Measurements from ENCODE around the gene ZBED2. TPM values are rescaled to one million over a fixed set of nuclear protein-coding genes. Genes with fewer than 3 reads are reported as not detected.

ZBED2 gene
- total RNA-seq, 2 donors from 2014 or later: not detected

GRCh38 chr3:111605018-111605417 lies 9.9 kb upstream of the ZBED2 start:
- H3K27me3 ChIP-seq (replicated peaks; ENCODE audit: insufficient read depth): no peaks in the 10 kb centered on the region
- no peaks in the 10 kb centered on the region for H3K4me1 ChIP-seq (ENCODE audit: control insufficient read depth in 1 of 2, low read depth in 2 of 2)
- H3K9me3 ChIP-seq: no peaks in the 10 kb centered on the region
- H3K36me3 ChIP-seq: no peaks in the 10 kb centered on the region
- no peak for TF ChIP-seq CTCF (IDR thresholded peaks at IDR 0.05)
- H3K27ac ChIP-seq: no peak overlapping the region
- no peak for DNase-seq (ENCODE audit: low spot score)
- no peak for ATAC-seq (ENCODE audit: insufficient number of reproducible peaks, low FRiP score, low read depth)
- no peak overlapping the region for H3K4me3 ChIP-seq

GRCh38 chr3:111604119-111604518 lies 9.0 kb upstream of the ZBED2 start:
- no peak for TF ChIP-seq CTCF (IDR thresholded peaks at IDR 0.05)
- no peak overlapping the region for H3K27ac ChIP-seq
- no peaks in the 10 kb centered on the region for H3K9me3 ChIP-seq
- H3K36me3 ChIP-seq: no peaks in the 10 kb centered on the region
- H3K4me1 ChIP-seq (ENCODE audit: control insufficient read depth in 1 of 2, low read depth in 2 of 2): no peaks in the 10 kb centered on the region
- ATAC-seq (ENCODE audit: insufficient number of reproducible peaks, low FRiP score, low read depth) (no peak), DNase-seq (ENCODE audit: low spot score) (no peak)
- no peak overlapping the region for H3K4me3 ChIP-seq
- no peaks in the 10 kb centered on the region for H3K27me3 ChIP-seq (replicated peaks; ENCODE audit: insufficient read depth)

- Histone ChIP-seq H3K4me3 (no peak overlapping the region), H3K9me3 (no peaks in the 10 kb centered on the region), H3K36me3 (no peaks in the 10 kb centered on the region), H3K4me1 (ENCODE audit: control insufficient read depth in 1 of 2, low read depth in 2 of 2) (no peaks in the 10 kb centered on the region), H3K27me3 (replicated peaks; ENCODE audit: insufficient read depth) (no peaks in the 10 kb centered on the region), H3K27ac (no peak overlapping the region)
- ATAC-seq (ENCODE audit: insufficient number of reproducible peaks, low FRiP score, low read depth): no peak
- TF ChIP-seq CTCF (IDR thresholded peaks at IDR 0.05): no peak
- DNase-seq (ENCODE audit: low spot score): no peak
Observed at GRCh38 chr3:111603679-111604078, 8.5 kb upstream of the ZBED2 start.

- ATAC-seq (ENCODE audit: insufficient number of reproducible peaks, low FRiP score, low read depth): no peak
- H3K27me3 ChIP-seq (replicated peaks; ENCODE audit: insufficient read depth): no peaks in the 10 kb centered on the region
- no peak for DNase-seq (ENCODE audit: low spot score)
- H3K27ac ChIP-seq: no peak overlapping the region
- H3K9me3 ChIP-seq: no peaks in the 10 kb centered on the region
- H3K4me3 ChIP-seq: no peak overlapping the region
- H3K4me1 ChIP-seq (ENCODE audit: control insufficient read depth in 1 of 2, low read depth in 2 of 2): no peaks in the 10 kb centered on the region
- no peak for TF ChIP-seq CTCF (IDR thresholded peaks at IDR 0.05)
- no peaks in the 10 kb centered on the region for H3K36me3 ChIP-seq
Observed at GRCh38 chr3:111601810-111602209, 6.7 kb upstream of the ZBED2 start.

- Histone ChIP-seq H3K9me3 (no peaks in the 10 kb centered on the region), H3K27ac (no peak overlapping the region), H3K4me1 (ENCODE audit: control insufficient read depth in 1 of 2, low read depth in 2 of 2) (no peaks in the 10 kb centered on the region), H3K36me3 (no peaks in the 10 kb centered on the region), H3K27me3 (replicated peaks; ENCODE audit: insufficient read depth) (no peaks in the 10 kb centered on the region), H3K4me3 (no peak overlapping the region)
- DNase-seq (ENCODE audit: low spot score) (no peak), ATAC-seq (ENCODE audit: insufficient number of reproducible peaks, low FRiP score, low read depth) (no peak)
- no peak for TF ChIP-seq CTCF (IDR thresholded peaks at IDR 0.05)
Observed at GRCh38 chr3:111598552-111598951, 3.4 kb upstream of the ZBED2 start.
